ENCODE results near the gene NOC2L.

The NOC2L gene

GRCh38 chr1:934991-935750 lies 23.9 kb downstream of the NOC2L start:
- DNase-seq (ENCODE audit: low read depth): no peak
- H3K4me3 ChIP-seq (ENCODE audit: low read depth, low read length): no peak overlapping the region
- TF ChIP-seq CTCF (conservative IDR thresholded peaks at IDR 0.05; ENCODE audit: low read depth, low read length): no peak

GRCh38 chr1:933603-933940 lies 25.5 kb downstream of the NOC2L start:
- DNase-seq (ENCODE audit: low read depth): no peak
- no peak overlapping the region for H3K4me3 ChIP-seq (ENCODE audit: low read depth, low read length)
- no peak for TF ChIP-seq CTCF (conservative IDR thresholded peaks at IDR 0.05; ENCODE audit: low read depth, low read length)

GRCh38 chr1:932776-933602 lies 26.1 kb downstream of the NOC2L start:
- no peak overlapping the region for H3K4me3 ChIP-seq (ENCODE audit: low read depth, low read length)
- no peak for TF ChIP-seq CTCF (conservative IDR thresholded peaks at IDR 0.05; ENCODE audit: low read depth, low read length)
- DNase-seq (ENCODE audit: low read depth): no peak

GRCh38 chr1:932173-932510 lies 26.9 kb downstream of the NOC2L start:
- H3K4me3 ChIP-seq (ENCODE audit: low read depth, low read length): no peak overlapping the region
- no peak for DNase-seq (ENCODE audit: low read depth)
- no peak for TF ChIP-seq CTCF (conservative IDR thresholded peaks at IDR 0.05; ENCODE audit: low read depth, low read length)

GRCh38 chr1:931380-932172 lies 27.5 kb downstream of the NOC2L start:
- peak; percentile 16 for TF ChIP-seq CTCF (conservative IDR thresholded peaks at IDR 0.05; ENCODE audit: low read depth, low read length)
- H3K4me3 ChIP-seq (ENCODE audit: low read depth, low read length): no peak overlapping the region
- no peak for DNase-seq (ENCODE audit: low read depth)

GRCh38 chr1:930633-931138 lies 28.4 kb downstream of the NOC2L start:
- H3K4me3 ChIP-seq (ENCODE audit: low read depth, low read length): no peak overlapping the region
- no peak for TF ChIP-seq CTCF (conservative IDR thresholded peaks at IDR 0.05; ENCODE audit: low read depth, low read length)
- DNase-seq (ENCODE audit: low read depth): no peak

All from choroid plexus epithelial cell (primary cell).